Liver (tissue), 9 donors: ENCODE measurements around the gene SH3PXD2A. TPM values are rescaled to one million over a fixed set of nuclear protein-coding genes. Genes with fewer than 3 reads are reported as not detected.
A peak's percentile ranks its signal among the peaks of the same experiment; 100 is the strongest.

Experiments used
- DNase-seq: peaks from one replicate; pipeline ENCODE4 v3.0.0-alpha.2; 2017; ENCODE audit warnings: low spot score
- H3K27ac ChIP-seq, 2 donors: one replicate each; pipeline ENCODE4 v1.7.0; 2013; ENCODE audit warnings: inconsistent platforms in 2 of 2, low read length in 2 of 2, control low read depth in 1 of 2, low read depth in 1 of 2, mild to moderate bottlenecking in 1 of 2
- H3K27me3 ChIP-seq, 4 donors: one replicate each; pipeline versions ENCODE4 v1.6.1 to v1.7.0; 2013; ENCODE audit warnings: low read length in 3 of 4, inconsistent platforms in 1 of 4, mild to moderate bottlenecking in 1 of 4, moderate library complexity in 1 of 4; ENCODE audit not compliant: control insufficient read depth in 4 of 4, insufficient read depth in 4 of 4
- H3K36me3 ChIP-seq, 4 donors: one replicate each; pipeline versions ENCODE4 v1.6.1 to v1.7.0; 2013; ENCODE audit warnings: low read length in 3 of 4, mild to moderate bottlenecking in 3 of 4, low read depth in 1 of 4, moderate library complexity in 1 of 4; ENCODE audit not compliant: control insufficient read depth in 4 of 4, insufficient read depth in 3 of 4
- H3K4me1 ChIP-seq, 4 donors: one replicate each; pipeline versions ENCODE4 v1.6.1 to v1.7.0; 2013; ENCODE audit warnings: low read length in 3 of 4, mild to moderate bottlenecking in 3 of 4, moderate library complexity in 1 of 4; ENCODE audit not compliant: control insufficient read depth in 4 of 4, insufficient read depth in 4 of 4
- H3K4me3 ChIP-seq, 3 donors: one replicate each; pipeline versions ENCODE4 v1.6.1 to v1.7.0; 2013; ENCODE audit warnings: low read length in 3 of 3, control low read depth in 1 of 3, low read depth in 1 of 3, mild to moderate bottlenecking in 1 of 3
- H3K9ac ChIP-seq, 2 donors: one replicate each; pipeline ENCODE4 v1.7.0; 2013; ENCODE audit warnings: low read length in 2 of 2, mild to moderate bottlenecking in 2 of 2, moderate library complexity in 2 of 2, control low read depth in 1 of 2, low read depth in 1 of 2
- H3K9me3 ChIP-seq, 4 donors: one replicate each; pipeline versions ENCODE4 v1.6.1 to v1.7.0; 2013; ENCODE audit warnings: low read length in 3 of 4; ENCODE audit not compliant: control insufficient read depth in 4 of 4
- CTCF ChIP-seq: fragments of 150-350 bp; IDR thresholded peaks from 2 replicates; pipeline ENCODE4 v1.5.1; 2017; ENCODE audit warnings: improper control_type of control experiment, low read depth, low read length; ENCODE audit not compliant: missing input control
- EGR1 ChIP-seq, 2 donors: IDR thresholded peaks; 2 replicates each; pipeline ENCODE4 v1.6.1; 2016 to 2018; ENCODE audit warnings: antibody characterized with exemption in 2 of 2, low read depth in 2 of 2
- FOXA1 ChIP-seq: IDR thresholded peaks from 2 replicates; pipeline ENCODE4 v1.6.1; 2016; ENCODE audit warnings: antibody characterized with exemption
- FOXA2 ChIP-seq: IDR thresholded peaks from 2 replicates; pipeline ENCODE4 v1.6.1; 2016; ENCODE audit warnings: antibody characterized with exemption
- GABPA ChIP-seq, 2 donors: IDR thresholded peaks in 1 of 2; conservative IDR thresholded peaks in 1 of 2; 2 replicates each; pipeline ENCODE4 v1.6.1; 2016; ENCODE audit warnings: antibody characterized with exemption in 2 of 2, mild to moderate bottlenecking in 1 of 2, moderate library complexity in 1 of 2
- HNF4G ChIP-seq: IDR thresholded peaks from 2 replicates; pipeline ENCODE4 v1.6.1; 2016; ENCODE audit warnings: antibody characterized with exemption
- JUND ChIP-seq, 2 donors: IDR thresholded peaks; 2 replicates each; pipeline ENCODE4 v1.6.1; 2016; ENCODE audit warnings: antibody characterized with exemption in 2 of 2
- MAX ChIP-seq: IDR thresholded peaks from 2 replicates; pipeline ENCODE4 v1.6.1; 2016; ENCODE audit warnings: antibody characterized with exemption
- NR2F2 ChIP-seq: IDR thresholded peaks from 2 replicates; pipeline ENCODE4 v1.6.1; 2016; ENCODE audit warnings: antibody characterized with exemption
- REST ChIP-seq: IDR thresholded peaks from 2 replicates; pipeline ENCODE4 v1.6.1; 2016; ENCODE audit warnings: antibody characterized with exemption, mild to moderate bottlenecking
- SP1 ChIP-seq: IDR thresholded peaks from 2 replicates; pipeline ENCODE4 v1.6.1; 2018; ENCODE audit warnings: antibody characterized with exemption, mild to moderate bottlenecking
- TAF1 ChIP-seq: conservative IDR thresholded peaks from 2 replicates; pipeline ENCODE4 v1.6.1; 2016; ENCODE audit warnings: antibody characterized with exemption, mild to moderate bottlenecking
- YY1 ChIP-seq: IDR thresholded peaks from 2 replicates; pipeline ENCODE4 v1.6.1; 2016; ENCODE audit warnings: antibody characterized with exemption, mild to moderate bottlenecking
- ZBTB33 ChIP-seq: IDR thresholded peaks from 2 replicates; pipeline ENCODE4 v1.6.1; 2016; ENCODE audit warnings: antibody characterized with exemption
- WGBS: extraction: QIAGEN DNeasy Blood & Tissue Kit; methylation state at CpG from one replicate; pipeline ENCODE4 v1.1.7; 2013; 5-methylcytosine and 5-hydroxymethylcytosine counted together
- polyA plus RNA-seq, 2 donors: library from polyadenylated mRNA; stranded (reverse) in 1 of 2; unstranded in 1 of 2; fragments of 200-250 nt in 1 of 2; fragments of >200 nt in 1 of 2; fragmentation: Nextera tagmentation in 1 of 2; extraction: Ambion mirVana in 1 of 2; gene quantifications; one replicate each; pipeline versions ENCODE4 v1.2.1 to v1.2.3, GENCODE V29; 2013 to 2015
- total RNA-seq, 2 donors: library from RNA; depleted of rRNA; stranded (reverse); fragments of >200 nt; gene quantifications; one replicate each; pipeline ENCODE4 v1.2.3, GENCODE V29; 2014
- donor health status: healthy.
- donor health status: healthy.
- donor health status: healthy.
- donor health status: healthy.
- donor health status: healthy.

The SH3PXD2A gene
- total and polyA plus RNA-seq, 4 donors = 0.82 to 5.5 (median 3.9) TPM

- TF ChIP-seq GABPA (IDR thresholded peaks at IDR 0.05 in 1 of 2, conservative IDR thresholded peaks at IDR 0.05 in 1 of 2) (no peak), ZBTB33 (no peak), YY1 (no peak), NR2F2 (no peak), FOXA2 (no peak), HNF4G (no peak)
Measured at GRCh38 chr10:103692952-103693811, 162.2 kb downstream of the SH3PXD2A start (continued).

GRCh38 chr10:103692436-103692951 lies 162.9 kb downstream of the SH3PXD2A start:
- no peak overlapping the region for H3K9ac ChIP-seq
- DNase-seq = no peak
- TF ChIP-seq MAX (no peak), CTCF (no peak), REST (no peak), JUND (IDR thresholded peaks at IDR 0.05) (no peak), FOXA1 (no peak), NR2F2 (no peak), SP1 (no peak), HNF4G (no peak), EGR1 (IDR thresholded peaks at IDR 0.05; ENCODE audit: low read depth in 2 of 2) (no peak), GABPA (IDR thresholded peaks at IDR 0.05 in 1 of 2, conservative IDR thresholded peaks at IDR 0.05 in 1 of 2) (no peak), TAF1 (no peak)
- no peaks in the 10 kb centered on the region for H3K36me3 ChIP-seq
- H3K27me3 ChIP-seq = no peaks in the 10 kb centered on the region
- peak overlapping the region in 1 of 3 donors; percentile 28 for H3K4me3 ChIP-seq
- 68% methylated on average over 35 of the region's 35 CpGs for WGBS
- H3K27ac ChIP-seq = no peak overlapping the region
- H3K4me1 ChIP-seq = no peaks in the 10 kb centered on the region
- no peaks in the 10 kb centered on the region for H3K9me3 ChIP-seq
